Mesenchymal stem cell (in vitro differentiated cells and primary cell): ENCODE results near the gene OPRPN. TPM values are rescaled to one million over a fixed set of nuclear protein-coding genes. Genes with fewer than 3 reads are reported as not detected.

Experiments
- DNase-seq: peaks from one replicate; pipeline ENCODE4 v3.0.0-alpha.2; 2013
- H2AFZ ChIP-seq: one replicate; pipeline ENCODE4 v1.6.1; 2013; ENCODE audit warnings: low read depth, mild to moderate bottlenecking, control low read depth, inconsistent platforms, low read length, moderate library complexity
- H2AK5ac ChIP-seq: 2 replicates; pipeline ENCODE4 v1.6.1; 2013; ENCODE audit warnings: low read length, moderate library complexity, mild to moderate bottlenecking, inconsistent platforms; ENCODE audit not compliant: severe bottlenecking
- H2BK120ac ChIP-seq: one replicate; pipeline ENCODE4 v1.6.1; 2013; ENCODE audit warnings: low read depth, mild to moderate bottlenecking, inconsistent platforms, low read length, moderate library complexity
- H2BK12ac ChIP-seq, 2 experiments: one replicate each; pipeline ENCODE4 v1.6.1; 2013; ENCODE audit warnings: inconsistent platforms in 2 of 2, low read length in 2 of 2, mild to moderate bottlenecking in 2 of 2, moderate library complexity in 2 of 2, control low read depth in 1 of 2
- H2BK15ac ChIP-seq: one replicate; pipeline ENCODE4 v1.6.1; 2013; ENCODE audit warnings: mild to moderate bottlenecking, low read depth, inconsistent platforms; ENCODE audit not compliant: poor library complexity, severe bottlenecking
- H2BK5ac ChIP-seq: 2 replicates; pipeline ENCODE4 v1.6.1; 2013; ENCODE audit warnings: low read depth, mild to moderate bottlenecking, low read length, control low read depth, inconsistent platforms; ENCODE audit not compliant: poor library complexity, severe bottlenecking
- H3K14ac ChIP-seq, 2 experiments: one replicate each; pipeline ENCODE4 v1.6.1; 2013; ENCODE audit warnings: inconsistent platforms in 2 of 2, low read length in 2 of 2, control low read depth in 1 of 2, mild to moderate bottlenecking in 1 of 2, moderate library complexity in 1 of 2
- H3K18ac ChIP-seq, 2 experiments: one replicate each; pipeline ENCODE4 v1.6.1; 2013; ENCODE audit warnings: inconsistent platforms in 2 of 2, low read length in 2 of 2, control low read depth in 1 of 2, low read depth in 1 of 2, mild to moderate bottlenecking in 1 of 2
- H3K23ac ChIP-seq, 2 experiments: one replicate each; pipeline ENCODE4 v1.6.1; 2013; ENCODE audit warnings: inconsistent platforms in 2 of 2, low read length in 2 of 2, mild to moderate bottlenecking in 2 of 2, moderate library complexity in 2 of 2, control low read depth in 1 of 2
- H3K27ac ChIP-seq: 2 replicates; pipeline ENCODE4 v1.5.1; 2013; ENCODE audit warnings: mild to moderate bottlenecking, moderate library complexity, low read length, control low read depth, inconsistent platforms; ENCODE audit not compliant: poor library complexity, severe bottlenecking
- H3K27me3 ChIP-seq, 2 experiments: 2 replicates each; pipeline versions ENCODE4 v1.6.1 to v1.7.0; 2013; ENCODE audit warnings: low read length in 2 of 2, mild to moderate bottlenecking in 2 of 2, moderate library complexity in 2 of 2, control low read depth in 1 of 2, inconsistent platforms in 1 of 2; ENCODE audit not compliant: control insufficient read depth in 1 of 2, insufficient read depth in 1 of 2
- H3K36me3 ChIP-seq, 2 experiments: 2 replicates each; pipeline versions ENCODE4 v1.6.1 to v1.7.0; 2013; ENCODE audit warnings: low read length in 2 of 2, control low read depth in 1 of 2, inconsistent platforms in 1 of 2, low read depth in 1 of 2, mild to moderate bottlenecking in 1 of 2; ENCODE audit not compliant: insufficient read depth in 2 of 2, control insufficient read depth in 1 of 2
- H3K4ac ChIP-seq, 2 experiments: one replicate each; pipeline ENCODE4 v1.6.1; 2013; ENCODE audit warnings: inconsistent platforms in 2 of 2, low read length in 2 of 2, mild to moderate bottlenecking in 2 of 2, moderate library complexity in 2 of 2, control low read depth in 1 of 2, low read depth in 1 of 2
- H3K4me1 ChIP-seq: 2 replicates; pipeline ENCODE4 v1.6.1; 2013; ENCODE audit warnings: low read depth, low read length, control low read depth; ENCODE audit not compliant: control insufficient read depth, insufficient read depth
- H3K4me2 ChIP-seq: 2 replicates; pipeline ENCODE4 v1.6.1; 2013; ENCODE audit warnings: low read length, mild to moderate bottlenecking, inconsistent platforms; ENCODE audit not compliant: poor library complexity, severe bottlenecking
- H3K4me3 ChIP-seq, 2 experiments: 2 replicates each; pipeline versions ENCODE4 v1.5.1 to v1.7.0; 2013; ENCODE audit warnings: low read length in 2 of 2, mild to moderate bottlenecking in 2 of 2, control low read depth in 1 of 2, low read depth in 1 of 2; ENCODE audit not compliant: insufficient read depth in 1 of 2
- H3K79me1 ChIP-seq: replicated peaks from 2 replicates; pipeline ENCODE4 v1.6.1; 2013; ENCODE audit warnings: mild to moderate bottlenecking, control low read depth, low read length, inconsistent platforms; ENCODE audit not compliant: poor library complexity, severe bottlenecking
- H3K9ac ChIP-seq: 2 replicates; pipeline ENCODE4 v1.7.0; 2013; ENCODE audit warnings: mild to moderate bottlenecking, low read length, moderate library complexity
- H3K9me3 ChIP-seq: 2 replicates; pipeline ENCODE4 v1.7.0; 2013; ENCODE audit warnings: mild to moderate bottlenecking, low read length; ENCODE audit not compliant: control insufficient read depth
- H4K8ac ChIP-seq: one replicate; pipeline ENCODE4 v1.6.1; 2013; ENCODE audit warnings: inconsistent platforms, mild to moderate bottlenecking, low read length, moderate library complexity
- H4K91ac ChIP-seq: one replicate; pipeline ENCODE4 v1.6.1; 2013; ENCODE audit warnings: mild to moderate bottlenecking, low read length, inconsistent platforms
- WGBS: methylation state at CpG from one replicate; pipeline ENCODE4 v1.1.7; 2013; ENCODE audit warnings: mixed read lengths; 5-methylcytosine and 5-hydroxymethylcytosine counted together
- polyA plus RNA-seq, 2 experiments: library from polyadenylated mRNA; stranded (reverse); fragments of 200-250 nt; gene quantifications; one replicate each; pipeline ENCODE4 v1.2.3, GENCODE V29; 2013

OPRPN gene, protein sequence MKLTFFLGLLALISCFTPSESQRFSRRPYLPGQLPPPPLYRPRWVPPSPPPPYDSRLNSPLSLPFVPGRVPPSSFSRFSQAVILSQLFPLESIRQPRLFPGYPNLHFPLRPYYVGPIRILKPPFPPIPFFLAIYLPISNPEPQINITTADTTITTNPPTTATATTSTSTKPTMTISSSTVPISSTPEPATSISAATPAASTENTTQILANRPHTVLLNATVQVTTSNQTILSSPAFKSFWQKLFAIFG
- polyA plus RNA-seq (2013, experiment 1 of 2), result not detected
- not detected for polyA plus RNA-seq (2013, experiment 2 of 2)

DNA sequence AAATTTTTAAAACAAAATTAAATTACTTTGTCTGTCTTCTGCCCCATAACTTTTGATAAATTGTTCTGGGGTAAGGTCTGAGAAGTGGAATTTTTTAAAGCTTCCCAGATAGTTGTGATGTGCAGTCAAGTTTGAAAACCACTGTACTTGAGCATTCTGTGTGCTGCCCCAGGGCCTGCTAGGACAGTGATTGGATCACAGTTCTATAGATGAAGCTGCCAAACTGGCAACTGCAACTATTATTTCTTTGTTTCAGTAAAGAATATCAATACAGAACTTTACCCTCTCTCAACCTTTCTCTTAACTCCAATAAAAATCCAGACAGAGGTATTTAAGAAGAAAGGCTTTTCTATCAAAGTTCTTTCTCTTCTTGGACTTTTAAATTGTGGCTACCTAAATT, at the start of gene OPRPN:
Gene OPRPN, plus strand, starts transcription at position 361 of the 400 bp plus-strand sequence. CDS start 1,346 bp downstream, outside the sequence.
- Histone ChIP-seq H2BK5ac (no peak within 1 kb of the TSS), H3K4ac (no peak within 1 kb of the TSS), H3K9me3 (no peaks in the 10 kb centered on the region), H2AFZ (no peak within 1 kb of the TSS), H3K18ac (no peak within 1 kb of the TSS), H4K8ac (no peak within 1 kb of the TSS), H4K91ac (no peak within 1 kb of the TSS), H3K4me3 (no peak within 1 kb of the TSS), H3K14ac (no peak within 1 kb of the TSS), H3K23ac (no peak within 1 kb of the TSS), H3K27ac (no peak within 1 kb of the TSS), H3K79me1 (no peaks in the 10 kb centered on the region), H2BK15ac (no peak within 1 kb of the TSS), H3K27me3 (no peaks in the 10 kb centered on the region), H2BK12ac (no peak within 1 kb of the TSS), H3K36me3 (no peaks in the 10 kb centered on the region), H3K9ac (no peak within 1 kb of the TSS), H2AK5ac (no peak within 1 kb of the TSS), H3K4me1 (no peaks in the 10 kb centered on the region), H2BK120ac (no peak within 1 kb of the TSS), H3K4me2 (no peak within 1 kb of the TSS)
- DNase-seq, result no peak

DNA sequence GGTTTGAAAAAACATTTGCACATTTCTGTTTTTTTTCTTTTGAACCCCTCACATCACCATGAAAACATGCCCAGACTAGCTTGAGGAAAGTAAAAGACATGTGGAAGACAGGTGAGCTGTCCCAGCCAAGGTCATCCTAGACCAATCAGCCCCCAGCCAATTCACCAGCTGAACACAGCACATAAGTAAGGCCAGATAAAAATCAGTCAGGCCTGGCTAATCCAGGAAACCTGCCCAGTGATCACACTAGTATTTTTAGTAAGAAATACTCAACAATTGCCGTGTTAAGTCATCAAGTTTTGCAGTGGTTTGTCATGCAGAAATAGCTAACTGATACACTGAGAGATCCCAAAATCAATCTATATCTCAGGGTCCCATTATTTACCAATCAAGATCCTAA, 41.6 kb upstream of the OPRPN start:
- Histone ChIP-seq H2BK12ac (no peak overlapping the region), H3K36me3 (no peaks in the 10 kb centered on the region), H3K9me3 (no peaks in the 10 kb centered on the region), H3K4me1 (no peaks in the 10 kb centered on the region), H3K9ac (no peak overlapping the region), H3K4me3 (no peak overlapping the region), H2AK5ac (no peak overlapping the region), H3K27ac (no peak overlapping the region), H3K18ac (no peak overlapping the region), H3K23ac (no peak overlapping the region), H3K79me1 (no peaks in the 10 kb centered on the region), H3K4ac (no peak overlapping the region), H4K8ac (no peak overlapping the region), H3K27me3 (no peaks in the 10 kb centered on the region), H2BK5ac (no peak overlapping the region), H2AFZ (no peak overlapping the region), H3K4me2 (no peak overlapping the region), H2BK120ac (no peak overlapping the region), H3K14ac (no peak overlapping the region), H2BK15ac (no peak overlapping the region), H4K91ac (no peak overlapping the region)
- 35% methylated on average over 1 of the region's 1 CpG for WGBS
- no peak for DNase-seq

DNA sequence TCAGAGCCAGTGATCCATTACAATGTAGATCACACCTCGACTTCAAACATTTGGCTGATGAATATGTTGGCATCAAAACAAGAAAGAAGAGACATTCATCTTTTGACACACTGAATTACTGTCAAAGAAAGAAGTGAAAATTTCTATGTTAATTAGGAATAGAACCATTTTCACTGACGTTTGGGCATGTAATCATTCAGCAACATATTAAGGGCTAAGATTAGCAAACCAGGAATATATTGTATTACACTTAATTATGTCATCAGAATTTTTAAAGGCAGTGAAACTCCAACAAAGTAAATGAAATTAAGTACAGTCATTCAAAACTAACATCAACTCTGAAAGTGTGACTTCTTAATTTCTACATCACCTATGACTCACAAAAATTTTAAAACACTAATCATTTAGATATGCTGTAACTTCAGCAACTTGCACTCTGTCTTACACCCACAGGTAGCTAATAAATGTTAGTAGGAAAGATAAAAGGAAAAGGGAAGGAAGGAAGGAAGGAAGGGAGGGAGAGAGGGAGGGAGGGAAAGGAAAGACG, 38.6 kb upstream of the OPRPN start:
- H2BK15ac ChIP-seq, result no peak overlapping the region
- no peak overlapping the region for H3K14ac ChIP-seq
- H2AK5ac ChIP-seq, result no peak overlapping the region
- WGBS, result no CpG with 5 or more reads among the region's 3 CpGs
- H3K36me3 ChIP-seq, result no peaks in the 10 kb centered on the region
- H4K8ac ChIP-seq, result no peak overlapping the region
- no peaks in the 10 kb centered on the region for H3K9me3 ChIP-seq
- no peak overlapping the region for H3K4me2 ChIP-seq
- H3K79me1 ChIP-seq, result no peaks in the 10 kb centered on the region
- H4K91ac ChIP-seq, result no peak overlapping the region
- H3K18ac ChIP-seq, result no peak overlapping the region
- H3K9ac ChIP-seq, result no peak overlapping the region
- H2BK120ac ChIP-seq, result no peak overlapping the region
- H3K4ac ChIP-seq, result no peak overlapping the region
- DNase-seq, result no peak
- H3K27me3 ChIP-seq, result no peaks in the 10 kb centered on the region
- no peak overlapping the region for H2BK5ac ChIP-seq
- no peak overlapping the region for H2AFZ ChIP-seq
- H3K4me1 ChIP-seq, result no peaks in the 10 kb centered on the region
- H3K4me3 ChIP-seq, result no peak overlapping the region
- H3K27ac ChIP-seq, result no peak overlapping the region
- H3K23ac ChIP-seq, result no peak overlapping the region
- no peak overlapping the region for H2BK12ac ChIP-seq

DNA sequence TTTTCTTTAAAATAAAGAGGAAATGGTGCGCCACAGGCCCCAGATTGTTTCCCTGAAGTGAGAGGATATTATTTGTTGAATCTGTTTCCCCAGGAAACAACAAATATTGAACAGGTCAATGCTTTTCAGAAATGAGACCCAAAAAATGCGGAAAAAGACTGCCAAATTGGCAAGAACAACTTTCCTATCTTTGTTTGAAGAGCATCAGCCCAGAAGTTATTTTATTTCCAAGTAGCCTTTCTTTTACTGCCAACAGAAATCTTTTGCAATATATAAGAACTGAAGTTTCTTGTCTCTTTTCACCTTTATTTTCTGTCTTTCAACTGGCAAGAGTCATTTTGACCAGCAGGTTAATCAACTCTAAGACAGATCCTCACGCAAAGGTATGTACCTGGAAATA, 37.3 kb upstream of the OPRPN start, which contains the start of gene SMR3A:
Gene SMR3A, plus strand, starts transcription at position 301 of the 400 bp plus-strand sequence. CDS start 1,356 bp downstream, outside the sequence.
- WGBS, result 74% methylated on average over 2 of the region's 3 CpGs
- no peak within 1 kb of the TSS for H4K91ac ChIP-seq
- H3K23ac ChIP-seq, result no peak within 1 kb of the TSS
- no peak within 1 kb of the TSS for H4K8ac ChIP-seq
- no peaks in the 10 kb centered on the region for H3K4me1 ChIP-seq
- H3K27me3 ChIP-seq, result no peaks in the 10 kb centered on the region
- H3K4ac ChIP-seq, result no peak within 1 kb of the TSS
- H2BK5ac ChIP-seq, result no peak within 1 kb of the TSS
- no peak within 1 kb of the TSS for H3K9ac ChIP-seq
- H2AFZ ChIP-seq, result no peak within 1 kb of the TSS
- no peak within 1 kb of the TSS for H3K4me2 ChIP-seq
- no peak within 1 kb of the TSS for H2AK5ac ChIP-seq
- no peak within 1 kb of the TSS for H2BK15ac ChIP-seq
- H2BK12ac ChIP-seq, result no peak within 1 kb of the TSS
- no peak within 1 kb of the TSS for H2BK120ac ChIP-seq
- no peaks in the 10 kb centered on the region for H3K79me1 ChIP-seq
- H3K18ac ChIP-seq, result no peak within 1 kb of the TSS
- no peak within 1 kb of the TSS for H3K4me3 ChIP-seq
- H3K36me3 ChIP-seq, result no peaks in the 10 kb centered on the region
- H3K9me3 ChIP-seq, result no peaks in the 10 kb centered on the region
- H3K27ac ChIP-seq, result no peak within 1 kb of the TSS
- no peak for DNase-seq
- no peak within 1 kb of the TSS for H3K14ac ChIP-seq
